GM18520 (cell line): ENCODE measurements around the gene DUSP28.

ENCODE experiments used
- ATAC-seq: cut with Tn5 transposase; IDR thresholded peaks from one replicate; pipeline ENCODE4 v1.9.1; 2021; ENCODE audit not compliant: unreplicated experiment

Gene DUSP28

DNA sequence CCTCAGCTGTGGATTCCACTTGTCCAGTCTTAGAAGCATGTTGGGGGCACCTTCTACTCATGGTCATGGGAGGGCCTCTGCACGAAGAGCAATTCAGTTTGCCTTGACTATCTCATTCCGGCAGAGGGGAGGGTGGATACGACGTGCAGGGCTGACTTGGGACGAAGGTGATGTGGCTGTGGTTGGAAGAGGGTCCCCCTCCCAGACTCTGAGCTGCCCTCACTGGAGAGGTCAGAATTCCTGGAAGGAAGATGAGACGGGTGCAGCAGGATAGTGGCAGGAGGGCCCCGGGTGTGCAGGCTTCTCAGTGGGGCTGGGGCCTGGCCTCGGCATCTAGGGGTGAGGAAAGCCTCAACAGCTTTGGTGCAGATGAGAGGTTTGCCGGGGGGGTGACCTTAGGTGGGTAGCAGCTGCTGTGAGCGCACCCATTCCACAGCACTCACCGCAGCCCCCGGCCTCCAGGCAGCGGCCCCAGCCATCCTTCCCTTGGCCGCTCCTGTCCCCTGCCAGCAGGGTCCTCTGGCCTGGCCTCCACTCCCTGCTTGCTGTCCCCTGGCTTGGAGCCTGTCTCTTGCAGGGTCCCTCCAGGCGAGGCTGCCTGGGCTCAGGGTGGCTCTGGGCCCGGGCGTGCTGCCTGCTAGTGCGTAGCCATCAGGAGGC, 11.3 kb downstream of the DUSP28 start:
- ATAC-seq, result no peak

GRCh38 chr2:240572141-240573031, 12.2 kb downstream of the DUSP28 start:
- no peak for ATAC-seq

DNA sequence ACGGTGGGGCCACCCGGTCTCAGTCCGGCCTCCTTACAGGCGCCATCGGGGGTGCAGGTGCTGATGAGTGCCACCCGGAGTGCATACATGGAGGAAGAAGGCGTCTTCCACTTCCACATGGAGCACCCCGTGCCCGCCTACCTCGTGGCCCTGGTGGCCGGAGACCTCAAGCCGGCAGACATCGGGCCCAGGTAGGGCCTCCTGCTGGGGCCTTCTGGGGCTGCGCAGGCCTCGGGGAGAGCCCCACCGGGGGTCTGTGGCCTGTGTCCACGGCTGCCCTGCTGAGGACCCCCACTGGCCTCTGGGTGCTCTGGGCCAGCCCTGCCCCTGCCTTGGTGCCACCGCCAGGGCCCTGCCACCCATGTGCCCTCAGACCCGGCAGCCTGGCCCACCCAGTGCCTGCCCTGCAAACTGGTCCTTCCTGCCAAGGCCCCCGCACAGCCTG, 12.9 kb downstream of the DUSP28 start:
- no peak for ATAC-seq

DNA sequence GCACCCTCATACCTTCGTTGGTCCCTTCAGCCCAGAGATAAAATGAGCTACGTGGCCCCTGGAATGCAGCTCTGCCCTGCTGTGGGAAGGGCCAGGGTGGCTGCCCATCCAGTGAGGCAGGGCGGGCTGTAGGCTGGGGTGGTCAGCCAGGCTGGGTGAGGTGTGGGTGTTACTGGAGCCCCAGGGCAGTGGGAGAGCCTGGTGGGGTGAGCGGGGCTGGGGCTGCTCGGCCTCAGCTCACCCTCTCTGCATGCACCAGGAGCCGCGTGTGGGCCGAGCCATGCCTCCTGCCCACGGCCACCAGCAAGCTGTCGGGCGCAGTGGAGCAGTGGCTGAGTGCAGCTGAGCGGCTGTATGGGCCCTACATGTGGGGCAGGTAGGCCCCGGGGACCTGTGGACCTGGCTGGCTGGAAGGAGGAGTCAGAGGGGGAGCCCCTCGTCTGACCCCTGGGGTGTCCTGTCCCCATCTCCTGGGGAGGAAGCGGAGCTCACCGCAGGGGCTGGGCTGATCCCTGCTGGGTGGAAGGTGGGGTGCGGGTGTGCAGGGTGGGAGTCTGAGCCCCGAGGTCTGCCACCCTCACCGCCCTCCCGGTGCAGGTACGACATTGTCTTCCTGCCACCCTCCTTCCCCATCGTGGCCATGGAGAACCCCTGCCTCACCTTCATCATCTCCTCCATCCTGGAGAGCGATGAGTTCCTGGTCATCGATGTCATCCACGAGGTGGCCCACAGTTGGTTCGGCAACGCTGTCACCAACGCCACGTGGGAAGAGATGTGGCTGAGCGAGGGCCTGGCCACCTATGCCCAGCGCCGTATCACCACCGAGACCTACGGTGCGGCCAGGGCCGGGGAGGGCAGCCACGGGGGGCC, 13.6 kb downstream of the DUSP28 start:
- no peak for ATAC-seq

DNA sequence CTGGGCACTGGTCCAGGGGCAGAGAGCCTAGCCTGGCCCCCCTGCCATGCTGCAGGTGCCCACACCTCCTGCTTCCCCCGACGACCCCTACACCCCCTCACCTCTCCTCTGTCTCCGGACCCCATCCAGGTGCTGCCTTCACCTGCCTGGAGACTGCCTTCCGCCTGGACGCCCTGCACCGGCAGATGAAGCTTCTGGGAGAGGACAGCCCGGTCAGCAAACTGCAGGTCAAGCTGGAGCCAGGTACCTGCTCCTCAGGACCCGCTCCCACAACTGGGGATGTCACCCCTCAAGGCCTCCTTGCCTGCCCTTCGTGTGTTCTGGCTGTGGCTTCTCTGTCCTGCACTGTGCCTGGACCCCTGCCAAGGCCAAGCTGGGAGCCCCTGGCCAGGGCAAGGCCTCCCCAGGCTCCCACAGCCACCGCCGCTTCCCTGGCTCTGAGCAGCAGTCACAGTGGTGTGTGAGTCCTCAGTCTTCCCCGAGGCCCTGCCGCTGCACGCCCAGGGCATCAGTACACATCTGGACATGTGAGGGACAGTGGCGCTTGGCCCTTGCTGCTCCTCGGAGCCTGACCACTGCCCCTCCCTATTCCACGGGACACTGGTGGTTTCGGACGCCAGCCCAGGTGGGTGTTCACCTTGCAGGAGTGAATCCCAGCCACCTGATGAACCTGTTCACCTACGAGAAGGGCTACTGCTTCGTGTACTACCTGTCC, 14.4 kb downstream of the DUSP28 start:
- no peak for ATAC-seq

- no peak for ATAC-seq
These were observed 15.2 kb downstream of the DUSP28 start for GRCh38 chr2:240575101-240575965.

GRCh38 chr2:240576036-240576435, 15.9 kb downstream of the DUSP28 start:
- no peak for ATAC-seq

GRCh38 chr2:240576436-240577205, 16.5 kb downstream of the DUSP28 start:
- no peak for ATAC-seq

DNA sequence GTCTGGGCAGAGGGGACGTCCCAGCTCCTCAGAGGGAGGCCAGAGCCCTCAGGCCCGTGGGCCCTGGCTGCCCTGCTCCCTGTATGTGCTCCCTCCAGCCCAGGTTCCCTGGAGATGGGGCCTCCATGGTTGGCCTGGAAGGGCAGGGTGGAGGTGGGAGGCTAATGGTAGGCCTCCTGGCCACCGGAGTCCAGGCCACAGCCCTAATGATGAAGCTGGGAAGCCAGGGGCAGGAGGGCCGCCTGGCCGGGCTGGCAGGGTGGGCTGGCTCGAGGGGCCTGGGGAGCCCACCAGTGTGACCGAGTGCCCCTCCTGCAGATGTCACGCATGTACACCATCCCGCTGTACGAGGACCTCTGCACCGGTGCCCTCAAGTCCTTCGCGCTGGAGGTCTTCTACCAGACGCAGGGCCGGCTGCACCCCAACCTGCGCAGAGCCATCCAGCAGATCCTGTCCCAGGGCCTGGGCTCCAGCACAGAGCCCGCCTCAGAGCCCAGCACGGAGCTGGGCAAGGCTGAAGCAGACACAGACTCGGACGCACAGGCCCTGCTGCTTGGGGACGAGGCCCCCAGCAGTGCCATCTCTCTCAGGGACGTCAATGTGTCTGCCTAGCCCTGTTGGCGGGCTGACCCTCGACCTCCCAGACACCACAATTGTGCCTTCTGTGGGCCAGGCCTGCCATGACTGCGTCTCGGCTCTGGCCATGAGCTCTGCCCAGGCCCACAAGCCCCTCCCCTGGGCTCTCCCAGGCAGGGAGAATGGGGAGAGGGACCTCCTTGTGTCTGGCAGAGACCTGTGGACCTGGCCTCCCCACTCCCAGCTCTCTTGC, 17.3 kb downstream of the DUSP28 start:
- ATAC-seq, result no peak

DNA sequence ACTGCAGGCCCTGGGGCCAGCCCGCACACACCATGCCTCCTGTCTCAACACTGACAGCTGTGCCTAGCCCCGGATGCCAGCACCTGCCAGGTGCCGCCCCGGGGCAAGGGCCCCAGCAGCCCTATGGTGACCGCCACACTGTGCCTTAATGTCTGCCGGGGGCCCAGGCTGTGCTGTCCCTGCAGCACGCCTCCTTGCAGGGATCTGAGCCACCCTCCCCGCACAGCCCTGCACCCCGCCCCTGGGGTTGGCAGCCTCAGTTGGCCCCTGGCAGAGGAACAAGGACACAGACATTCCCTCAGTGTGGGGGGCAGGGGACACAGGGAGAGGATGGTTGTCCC, 17.9 kb downstream of the DUSP28 start:
- no peak for ATAC-seq

DNA sequence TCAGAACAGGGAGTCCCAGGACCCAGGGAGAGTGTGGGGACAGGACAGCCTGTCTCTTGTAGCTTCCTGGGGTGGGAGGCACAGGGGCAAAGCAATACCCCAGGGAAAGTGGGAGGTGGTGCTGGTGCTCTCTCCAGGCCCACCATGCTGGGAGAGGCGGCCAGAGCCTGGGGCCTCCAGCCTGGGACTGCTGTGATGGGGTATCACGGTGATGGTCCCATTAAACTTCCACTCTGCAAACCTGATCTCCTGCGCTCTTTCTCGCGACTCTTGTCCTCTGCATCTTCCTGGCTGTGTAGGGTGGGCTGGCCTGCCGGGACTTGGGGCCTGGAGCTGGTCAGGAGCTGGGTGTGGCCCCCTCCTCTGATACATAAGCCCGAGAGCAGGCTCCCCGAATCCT, 18.3 kb downstream of the DUSP28 start:
- ATAC-seq, result no peak

DNA sequence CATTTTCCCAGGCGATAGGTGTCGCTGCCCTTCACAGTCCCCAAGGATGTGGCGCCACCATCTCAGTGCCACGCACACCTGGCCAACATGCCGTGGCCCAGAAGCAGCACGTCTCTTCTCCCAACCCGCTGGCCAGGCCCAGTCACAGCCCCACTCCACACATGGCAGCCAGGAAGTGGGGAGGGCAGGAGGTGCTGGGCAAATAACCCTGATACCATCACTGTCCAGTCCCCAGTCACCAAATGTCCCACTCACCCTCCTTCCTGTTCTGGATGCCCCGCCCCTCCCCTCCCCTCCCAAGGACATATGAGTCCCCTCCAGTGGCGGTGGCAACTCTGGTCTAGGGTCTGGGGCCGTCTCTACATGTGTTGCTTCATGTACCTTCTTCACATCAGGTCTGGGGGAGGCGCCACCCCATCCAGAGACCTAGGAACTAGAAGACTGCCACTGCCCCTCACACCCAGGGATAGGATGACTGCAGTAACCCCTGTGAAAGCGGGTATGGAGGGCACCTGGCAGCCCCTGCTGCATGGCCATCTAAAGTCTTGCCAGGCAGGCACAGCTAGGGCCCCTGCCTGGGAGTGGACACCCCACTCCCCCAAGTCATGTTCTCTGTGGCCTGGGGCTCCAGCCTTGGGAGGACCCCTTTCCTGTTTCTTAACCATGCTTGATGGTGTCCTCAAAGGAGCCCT, 19.1 kb downstream of the DUSP28 start:
- ATAC-seq, result no peak

DNA sequence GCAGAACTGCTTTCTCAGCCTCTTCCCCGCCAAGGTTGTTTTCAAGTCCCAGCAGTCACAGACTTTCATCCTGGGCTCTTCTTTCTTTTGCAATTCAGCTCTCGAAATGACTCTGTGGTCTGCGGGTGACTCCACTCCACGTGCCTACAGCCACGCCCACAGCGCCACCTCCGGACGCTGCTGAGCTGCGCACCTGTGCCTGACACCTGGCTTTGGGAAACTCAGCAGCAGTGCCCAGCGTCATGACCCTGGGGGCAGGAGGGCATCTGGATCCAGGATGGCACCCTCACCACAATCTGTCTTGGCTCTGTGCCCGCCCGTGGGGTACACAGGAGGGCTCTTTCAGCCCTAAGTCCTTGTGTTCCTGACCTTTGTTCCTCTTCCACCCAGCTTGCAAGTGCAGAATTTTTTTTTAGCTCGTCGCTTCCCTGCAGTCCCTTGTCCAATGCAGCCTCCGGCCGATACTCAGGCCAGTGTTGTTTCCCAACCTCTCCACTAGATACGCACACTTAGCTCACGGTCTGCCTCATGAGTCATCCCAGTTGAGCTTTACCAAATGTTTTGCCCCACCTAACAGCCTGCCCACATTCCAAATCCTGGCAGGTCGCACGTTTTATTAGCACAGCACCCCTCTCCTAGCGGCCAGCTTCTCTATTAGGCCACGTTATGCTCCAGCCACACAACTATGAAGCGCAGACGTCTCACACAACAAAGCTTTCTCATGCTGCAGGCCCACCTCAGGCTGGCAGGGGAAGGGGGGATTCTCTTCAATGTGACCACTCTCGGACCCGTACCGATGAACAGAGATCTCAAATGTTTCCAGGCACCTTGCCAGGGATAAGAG, 19.8 kb downstream of the DUSP28 start:
- ATAC-seq, result no peak

DNA sequence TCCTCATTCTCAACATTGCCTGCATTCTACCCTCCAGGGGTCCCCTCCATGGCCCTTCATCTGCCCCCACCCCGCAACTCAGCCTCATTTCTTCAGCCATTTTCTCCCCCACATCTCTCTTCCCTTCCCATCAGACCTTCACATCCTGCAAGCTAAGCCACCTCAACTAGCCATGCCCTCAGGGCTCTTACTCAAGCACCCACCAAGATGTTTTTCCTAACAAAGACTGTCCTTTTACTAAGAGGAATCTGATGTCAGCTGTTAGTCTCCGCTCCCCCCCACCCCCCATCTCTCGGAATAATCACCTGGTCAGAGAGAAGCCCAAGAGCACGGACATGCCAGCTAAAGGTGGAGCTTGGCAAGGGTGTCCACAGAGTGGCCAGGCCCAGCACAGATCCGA, 21.7 kb downstream of the DUSP28 start:
- ATAC-seq, result no peak

DNA sequence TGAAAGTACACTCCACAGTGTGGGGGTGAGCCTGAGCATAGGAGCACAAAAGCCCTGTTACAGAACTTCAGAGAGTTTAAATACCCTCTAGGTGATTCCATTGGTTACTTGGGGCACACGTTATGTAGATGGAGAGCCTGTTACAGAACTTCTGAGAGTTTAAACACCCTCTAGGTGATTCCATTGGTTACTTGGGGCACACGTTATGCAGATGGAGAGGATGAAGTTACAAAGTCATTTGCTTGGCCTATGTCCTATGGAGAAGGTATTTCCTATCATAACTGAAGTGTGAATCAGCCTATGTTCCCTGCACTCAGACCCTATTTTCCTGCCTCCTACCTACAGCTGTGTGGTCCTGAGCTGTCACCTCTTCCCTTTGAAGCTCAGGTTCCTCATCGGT, 22.6 kb downstream of the DUSP28 start:
- ATAC-seq, result no peak

GRCh38 chr2:240583774-240584173, 23.6 kb downstream of the DUSP28 start:
- no peak for ATAC-seq

GRCh38 chr2:240584486-240585031, 24.4 kb downstream of the DUSP28 start:
- ATAC-seq, result peak; percentile 39
